DOHH2 (cell line): ENCODE measurements around the gene SLC39A11.

Source experiments
- H3F3A ChIP-seq: fragments of 200-600 bp; sonication (generic), shearing (Covaris generic); 2 replicates; pipeline ENCODE4 v1.6.0; 2016; ENCODE audit warnings: antibody characterized with exemption, mild to moderate bottlenecking; ENCODE audit not compliant: control insufficient read depth, insufficient read depth
- H3K27ac ChIP-seq: fragments of 200-600 bp; sonication (generic); 2 replicates; pipeline ENCODE4 v1.5.1; 2014; ENCODE audit warnings: low read depth, mild to moderate bottlenecking, low read length, moderate library complexity
- H3K27me3 ChIP-seq: fragments of 200-600 bp; sonication (generic); 2 replicates; pipeline ENCODE4 v1.6.1; 2014; ENCODE audit warnings: mild to moderate bottlenecking, low read length, mixed read lengths; ENCODE audit not compliant: control insufficient read depth
- H3K36me3 ChIP-seq: fragments of 200-600 bp; sonication (generic); 2 replicates; pipeline ENCODE4 v1.6.1; 2014; ENCODE audit warnings: mild to moderate bottlenecking, low read length, moderate library complexity, mixed read lengths; ENCODE audit not compliant: control insufficient read depth
- H3K4me1 ChIP-seq: fragments of 200-600 bp; sonication (generic); 2 replicates; pipeline ENCODE4 v1.6.1; 2014; ENCODE audit warnings: mild to moderate bottlenecking, low read length, mixed read lengths; ENCODE audit not compliant: control insufficient read depth
- H3K4me2 ChIP-seq: fragments of 200-600 bp; sonication (generic); 2 replicates; pipeline ENCODE4 v1.6.0; 2014; ENCODE audit warnings: mild to moderate bottlenecking, low read length, moderate library complexity
- H3K4me3 ChIP-seq: fragments of 200-600 bp; sonication (generic); 2 replicates; pipeline ENCODE4 v1.5.1; 2014; ENCODE audit warnings: mild to moderate bottlenecking, low read length, mixed read lengths
- H3K79me2 ChIP-seq: fragments of 200-600 bp; sonication (generic); 2 replicates; pipeline ENCODE4 v1.6.1; 2014; ENCODE audit warnings: mild to moderate bottlenecking, low read length, mixed read lengths; ENCODE audit not compliant: control insufficient read depth
- H3K9me2 ChIP-seq: fragments of 200-600 bp; sonication (generic); replicated peaks from 2 replicates; pipeline ENCODE4 v1.6.1; 2014; ENCODE audit warnings: mild to moderate bottlenecking, low read length, mixed read lengths; ENCODE audit not compliant: control insufficient read depth
- H3K9me3 ChIP-seq: fragments of 200-600 bp; sonication (generic); 2 replicates; pipeline ENCODE4 v1.6.1; 2014; ENCODE audit warnings: antibody characterized with exemption, low read length, mixed read lengths; ENCODE audit not compliant: control insufficient read depth, insufficient read depth
- H4K20me1 ChIP-seq: fragments of 200-600 bp; sonication (generic); 2 replicates; pipeline ENCODE4 v1.6.0; 2014; ENCODE audit warnings: low read depth, mild to moderate bottlenecking, antibody characterized with exemption, low read length, moderate library complexity; ENCODE audit not compliant: control insufficient read depth, insufficient read depth
- EZH2phosphoT487 ChIP-seq: fragments of 200-600 bp; sonication (generic); IDR thresholded peaks from 2 replicates; pipeline ENCODE4 v1.6.1; 2017; ENCODE audit warnings: borderline replicate concordance, mild to moderate bottlenecking, antibody characterized with exemption, low read length, moderate library complexity, mixed read lengths
- TF ChIP-seq, protein P1 (sequence below): fragments of 200-600 bp; sonication (generic); IDR thresholded peaks from one replicate; pipeline ENCODE4 v1.5.1; 2014; ENCODE audit warnings: antibody characterized with exemption, mild to moderate bottlenecking, low read depth, low read length; ENCODE audit not compliant: poor library complexity, severe bottlenecking

SLC39A11 gene

GRCh38 chr17:72671016-72671415, 421.5 kb downstream of the SLC39A11 start:
- TF ChIP-seq EZH2phosphoT487 = no peak
- TF ChIP-seq, protein P1, sequence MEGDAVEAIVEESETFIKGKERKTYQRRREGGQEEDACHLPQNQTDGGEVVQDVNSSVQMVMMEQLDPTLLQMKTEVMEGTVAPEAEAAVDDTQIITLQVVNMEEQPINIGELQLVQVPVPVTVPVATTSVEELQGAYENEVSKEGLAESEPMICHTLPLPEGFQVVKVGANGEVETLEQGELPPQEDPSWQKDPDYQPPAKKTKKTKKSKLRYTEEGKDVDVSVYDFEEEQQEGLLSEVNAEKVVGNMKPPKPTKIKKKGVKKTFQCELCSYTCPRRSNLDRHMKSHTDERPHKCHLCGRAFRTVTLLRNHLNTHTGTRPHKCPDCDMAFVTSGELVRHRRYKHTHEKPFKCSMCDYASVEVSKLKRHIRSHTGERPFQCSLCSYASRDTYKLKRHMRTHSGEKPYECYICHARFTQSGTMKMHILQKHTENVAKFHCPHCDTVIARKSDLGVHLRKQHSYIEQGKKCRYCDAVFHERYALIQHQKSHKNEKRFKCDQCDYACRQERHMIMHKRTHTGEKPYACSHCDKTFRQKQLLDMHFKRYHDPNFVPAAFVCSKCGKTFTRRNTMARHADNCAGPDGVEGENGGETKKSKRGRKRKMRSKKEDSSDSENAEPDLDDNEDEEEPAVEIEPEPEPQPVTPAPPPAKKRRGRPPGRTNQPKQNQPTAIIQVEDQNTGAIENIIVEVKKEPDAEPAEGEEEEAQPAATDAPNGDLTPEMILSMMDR = no peak
- Histone ChIP-seq H3K4me3 (no peak overlapping the region), H3K27ac (no peak overlapping the region), H3K9me2 (no peaks in the 10 kb centered on the region), H3K27me3 (no peaks in the 10 kb centered on the region), H3K4me1 (no peaks in the 10 kb centered on the region), H3K9me3 (no peaks in the 10 kb centered on the region), H3K36me3 (no peaks in the 10 kb centered on the region), H3K4me2 (no peak overlapping the region), H3K79me2 (no peaks in the 10 kb centered on the region), H3F3A (no peaks in the 10 kb centered on the region), H4K20me1 (no peaks in the 10 kb centered on the region)

GRCh38 chr17:72667096-72668063, 425.1 kb downstream of the SLC39A11 start:
- no peak overlapping the region for H3K4me2 ChIP-seq
- no peaks in the 10 kb centered on the region for H3K36me3 ChIP-seq
- H3K9me3 ChIP-seq = no peaks in the 10 kb centered on the region
- H3K4me1 ChIP-seq = no peaks in the 10 kb centered on the region
- H4K20me1 ChIP-seq = no peaks in the 10 kb centered on the region
- H3F3A ChIP-seq = no peaks in the 10 kb centered on the region
- no peaks in the 10 kb centered on the region for H3K27me3 ChIP-seq
- no peaks in the 10 kb centered on the region for H3K9me2 ChIP-seq
- TF ChIP-seq EZH2phosphoT487 = no peak
- TF ChIP-seq, protein P1 = no peak
- H3K79me2 ChIP-seq = no peaks in the 10 kb centered on the region
- H3K4me3 ChIP-seq = no peak overlapping the region
- H3K27ac ChIP-seq = no peak overlapping the region

GRCh38 chr17:72665852-72666851, 426.3 kb downstream of the SLC39A11 start:
- no peaks in the 10 kb centered on the region for H3K9me3 ChIP-seq
- H3K4me3 ChIP-seq = no peak overlapping the region
- no peak for TF ChIP-seq EZH2phosphoT487
- TF ChIP-seq, protein P1 = no peak
- no peaks in the 10 kb centered on the region for H3K9me2 ChIP-seq
- H3K4me2 ChIP-seq = no peak overlapping the region
- no peaks in the 10 kb centered on the region for H3K36me3 ChIP-seq
- no peaks in the 10 kb centered on the region for H3K4me1 ChIP-seq
- H4K20me1 ChIP-seq = no peaks in the 10 kb centered on the region
- no peaks in the 10 kb centered on the region for H3K27me3 ChIP-seq
- H3K27ac ChIP-seq = no peak overlapping the region
- H3K79me2 ChIP-seq = no peaks in the 10 kb centered on the region
- H3F3A ChIP-seq = no peaks in the 10 kb centered on the region
